Panc1 (cell line): Measurements from ENCODE around the gene PDCD4.

Experiments used
- CTCF ChIP-seq: fragments of 450-650 bp; IDR thresholded peaks from 2 replicates; pipeline ENCODE4 v1.5.1; 2017; ENCODE audit warnings: mild to moderate bottlenecking
- POLR2AphosphoS5 ChIP-seq: IDR thresholded peaks from 2 replicates; pipeline ENCODE4 v1.6.1; 2012; ENCODE audit warnings: mild to moderate bottlenecking, low read depth, low read length, moderate library complexity
- REST ChIP-seq, 2 experiments: IDR thresholded peaks; 2 replicates each; pipeline ENCODE4 v1.6.1; 2011 to 2012; ENCODE audit warnings: low read depth in 2 of 2, control low read depth in 1 of 2, low read length in 1 of 2, mild to moderate bottlenecking in 1 of 2, moderate library complexity in 1 of 2; ENCODE audit not compliant: insufficient read depth in 1 of 2
- SIN3A ChIP-seq: IDR thresholded peaks from 2 replicates; pipeline ENCODE4 v1.6.1; 2012; ENCODE audit warnings: low read depth, mild to moderate bottlenecking, low read length, moderate library complexity, borderline replicate concordance; ENCODE audit not compliant: insufficient read depth
- TCF7L2 ChIP-seq: IDR thresholded peaks from 2 replicates; pipeline ENCODE4 v1.6.1; 2011; ENCODE audit warnings: mild to moderate bottlenecking, low read depth, low read length, inconsistent platforms

- no peak for TF ChIP-seq POLR2AphosphoS5
- TF ChIP-seq CTCF = no peak
- TF ChIP-seq REST (IDR thresholded peaks at IDR 0.05; ENCODE audit: insufficient read depth in 1 of 2, low read depth in 2 of 2, low read length in 1 of 2) = no peak
- no peak for TF ChIP-seq SIN3A
- TF ChIP-seq TCF7L2 = no peak
Measured at GRCh38 chr10:110850099-110850498, 21.6 kb upstream of the PDCD4 start.
